ENCODE results near the gene FAAP24.
A peak's percentile ranks its signal among the peaks of the same experiment; 100 is the strongest.
"Not testable (repeated sequence)": the region's sequence is repeated elsewhere in the genome, so short reads cannot be mapped to it uniquely, and the experiment has no call there.

FAAP24 gene

GRCh38 chr19:32936065-32936464, 36.0 kb upstream of the FAAP24 start:
- TF ChIP-seq CTCF (IDR thresholded peaks at IDR 0.05; ENCODE audit: low read depth, low read length), result no peak
- no peak overlapping the region for H3K4me3 ChIP-seq (replicated peaks in 1 of 2; ENCODE audit: low read depth in 2 of 2, low read length in 2 of 2)
- DNase-seq (ENCODE audit: low read depth in 2 of 2), result no peak

GRCh38 chr19:32941273-32941672, 30.8 kb upstream of the FAAP24 start:
- H3K4me3 ChIP-seq (replicated peaks in 1 of 2; ENCODE audit: low read depth in 2 of 2, low read length in 2 of 2); DNase-seq (ENCODE audit: low read depth in 2 of 2): not testable (repeated sequence)

GRCh38 chr19:32945260-32945659, 26.8 kb upstream of the FAAP24 start:
- no peak for TF ChIP-seq CTCF (IDR thresholded peaks at IDR 0.05; ENCODE audit: low read depth, low read length)
- no peak overlapping the region for H3K4me3 ChIP-seq (replicated peaks in 1 of 2; ENCODE audit: low read depth in 2 of 2, low read length in 2 of 2)
- no peak for DNase-seq (ENCODE audit: low read depth in 2 of 2)

- H3K4me3 ChIP-seq (replicated peaks in 1 of 2; ENCODE audit: low read depth in 2 of 2, low read length in 2 of 2), result no peak overlapping the region
- TF ChIP-seq CTCF (IDR thresholded peaks at IDR 0.05; ENCODE audit: low read depth, low read length), result no peak
- no peak for DNase-seq (ENCODE audit: low read depth in 2 of 2)
Observed at GRCh38 chr19:32966750-32967149, 5.3 kb upstream of the FAAP24 start.

GRCh38 chr19:32969549-32969948, 2.5 kb upstream of the FAAP24 start:
- DNase-seq (ENCODE audit: low read depth in 2 of 2), result no peak
- H3K4me3 ChIP-seq (replicated peaks in 1 of 2; ENCODE audit: low read depth in 2 of 2, low read length in 2 of 2), result no peak overlapping the region
- TF ChIP-seq CTCF (IDR thresholded peaks at IDR 0.05; ENCODE audit: low read depth, low read length), result no peak

- DNase-seq (ENCODE audit: low read depth in 2 of 2), result no peak
- TF ChIP-seq CTCF (IDR thresholded peaks at IDR 0.05; ENCODE audit: low read depth, low read length), result no peak
- H3K4me3 ChIP-seq (replicated peaks in 1 of 2; ENCODE audit: low read depth in 2 of 2, low read length in 2 of 2), result peak overlapping the region; percentile 81
Observed at GRCh38 chr19:32971012-32971595, 938 bp upstream of the FAAP24 start.

- peak; percentile 76 to 83 for DNase-seq (ENCODE audit: low read depth in 2 of 2)
Observed at GRCh38 chr19:32976223-32976805, 4.3 kb downstream of the FAAP24 start.

More at GRCh38 chr19:32976223-32976805, 4.3 kb downstream of the FAAP24 start:
- TF ChIP-seq CTCF (IDR thresholded peaks at IDR 0.05; ENCODE audit: low read depth, low read length), result peak; percentile 85
- H3K4me3 ChIP-seq (replicated peaks in 1 of 2; ENCODE audit: low read depth in 2 of 2, low read length in 2 of 2), result no peak overlapping the region

Measured in cardiac fibroblast (primary cell).